B cell (primary cell): ENCODE results near the gene SPEM2. TPM values are rescaled to one million over a fixed set of nuclear protein-coding genes. Genes with fewer than 3 reads are reported as not detected.

Source experiments
- ATAC-seq: fragments of 200-7000 bp; cut with Tn5 transposase; one replicate; pipeline ENCODE4 v1.10.0; 2021; ENCODE audit warnings: low read depth, mild to moderate bottlenecking, moderate number of reproducible peaks, moderate library complexity
- CTCF ChIA-PET: fragments of 350-600 bp; sonication (Branson Sonifier 250); formaldehyde crosslinking; loops from one replicate; lab custom pipeline; 2021; ENCODE audit warnings: antibody characterized with exemption, inconsistent platforms; lab: Charles Lee
- POLR2A ChIA-PET: fragments of 350-600 bp; sonication (Branson Sonifier 250); formaldehyde crosslinking; loops from one replicate; lab custom pipeline; 2021; ENCODE audit warnings: antibody characterized with exemption; lab: Charles Lee
- DNase-seq: peaks from one replicate; pipeline ENCODE4 v3.0.0; 2013
- H2AFZ ChIP-seq: 2 replicates; pipeline ENCODE4 v1.6.1; 2012; ENCODE audit warnings: mild to moderate bottlenecking, low read depth, low read length; ENCODE audit not compliant: insufficient read depth, poor library complexity, severe bottlenecking
- H3K27ac ChIP-seq, 2 donors: 1 replicate in 1 of 2; 2 replicates in 1 of 2; pipeline ENCODE4 v1.5.1; 2012 to 2013; ENCODE audit warnings: low read length in 2 of 2, mild to moderate bottlenecking in 2 of 2, moderate library complexity in 1 of 2
- H3K27me3 ChIP-seq, 4 experiments: fragments of 200-600 bp in 1 of 4; sonication (generic) in 1 of 4; replicated peaks in 1 of 4; 1 replicate in 2 of 4; 2 replicates in 2 of 4; pipeline versions ENCODE4 v1.6.1 to v1.7.0; 2013 to 2016; ENCODE audit warnings: low read length in 3 of 4, mild to moderate bottlenecking in 2 of 4, mixed read lengths in 1 of 4, moderate library complexity in 1 of 4; ENCODE audit not compliant: insufficient read depth in 4 of 4, control insufficient read depth in 3 of 4; ENCODE audit errors: control extremely low read depth in 1 of 4
- H3K36me3 ChIP-seq, 2 experiments: replicated peaks in 1 of 2; 1 replicate in 1 of 2; 2 replicates in 1 of 2; pipeline versions ENCODE4 v1.6.1 to v1.7.1; 2013; ENCODE audit warnings: low read length in 1 of 2; ENCODE audit not compliant: insufficient read depth in 2 of 2, control insufficient read depth in 1 of 2; ENCODE audit errors: control extremely low read depth in 1 of 2, extremely low read depth in 1 of 2
- H3K4me1 ChIP-seq, 2 donors: fragments of 200-600 bp in 1 of 2; sonication (generic) in 1 of 2; 1 replicate in 1 of 2; 2 replicates in 1 of 2; pipeline versions ENCODE4 v1.5.1 to v1.6.1; 2013 to 2017; ENCODE audit warnings: low read length in 2 of 2; ENCODE audit not compliant: control insufficient read depth in 2 of 2, insufficient read depth in 2 of 2
- H3K4me2 ChIP-seq: replicated peaks from 2 replicates; pipeline ENCODE3; 2012; ENCODE audit warnings: mild to moderate bottlenecking, low read depth, low read length; ENCODE audit not compliant: poor library complexity, severe bottlenecking
- H3K4me3 ChIP-seq, 5 experiments: fragments of 200-600 bp in 1 of 5; sonication (generic) in 1 of 5; 1 replicate in 3 of 5; 2 replicates in 2 of 5; pipeline versions ENCODE4 v1.5.1 to v1.7.0; 2011 to 2016; ENCODE audit warnings: low read length in 4 of 5, mild to moderate bottlenecking in 4 of 5, low read depth in 2 of 5, control low read depth in 1 of 5, moderate library complexity in 1 of 5; ENCODE audit not compliant: insufficient read depth in 1 of 5; ENCODE audit errors: control extremely low read depth in 1 of 5, extremely low read depth in 1 of 5
- H3K79me2 ChIP-seq: fragments of 200-600 bp; sonication (generic); one replicate; pipeline ENCODE4 v1.6.0; 2016; ENCODE audit warnings: low read length; ENCODE audit not compliant: control insufficient read depth, insufficient read depth
- H3K9ac ChIP-seq: fragments of 200-600 bp; sonication (generic); 2 replicates; pipeline ENCODE4 v1.6.1; 2017; ENCODE audit warnings: mild to moderate bottlenecking, low read length, moderate library complexity
- H3K9me3 ChIP-seq, 3 donors: one replicate each; pipeline versions ENCODE4 v1.6.1 to v1.7.1; 2013; ENCODE audit warnings: low read length in 2 of 3; ENCODE audit not compliant: control insufficient read depth in 2 of 3, insufficient read depth in 1 of 3; ENCODE audit errors: control extremely low read depth in 1 of 3
- H4K20me1 ChIP-seq: 2 replicates; pipeline ENCODE4 v1.6.0; 2012; ENCODE audit warnings: mild to moderate bottlenecking, low read length; ENCODE audit not compliant: insufficient read depth, control insufficient read depth, poor library complexity, severe bottlenecking
- H3K27ac Mint-ChIP-seq: one replicate; pipeline ENCODE4 v1.8.0; 2021; ENCODE audit warnings: mixed read lengths
- H3K27me3 Mint-ChIP-seq: one replicate; pipeline ENCODE4 v1.8.0; 2021; ENCODE audit warnings: mixed read lengths
- H3K4me1 Mint-ChIP-seq: one replicate; pipeline ENCODE4 v1.8.0; 2021; ENCODE audit warnings: mixed read lengths
- H3K4me3 Mint-ChIP-seq: one replicate; pipeline ENCODE4 v1.8.0; 2021; ENCODE audit warnings: mixed read lengths
- H3K9me3 Mint-ChIP-seq: one replicate; pipeline ENCODE4 v1.8.0; 2022; ENCODE audit warnings: mixed read lengths; ENCODE audit not compliant: insufficient read depth
- CTCF ChIP-seq: fragments of 200-600 bp; IDR thresholded peaks from one replicate; pipeline ENCODE4 v1.8.0; 2022; ENCODE audit warnings: antibody characterized with exemption, mild to moderate bottlenecking
- EZH2 ChIP-seq: IDR thresholded peaks from 2 replicates; pipeline ENCODE4 v1.6.1; 2012; ENCODE audit warnings: borderline replicate concordance, low read depth, mild to moderate bottlenecking, moderate library complexity, low read length; ENCODE audit not compliant: insufficient read depth, poor library complexity, severe bottlenecking
- WGBS: methylation state at CpG from one replicate; pipeline ENCODE4 v1.1.5; 2013; ENCODE audit warnings: missing lambda C conversion rate; ENCODE audit not compliant: insufficient coverage; 5-methylcytosine and 5-hydroxymethylcytosine counted together
- intact Hi-C: fragments of 100-400 bp; cut with micrococcal nuclease; formaldehyde crosslinking; loops from one replicate; pipeline ENCODE4 v1.10.0; 2022
- polyA plus RNA-seq: library from polyadenylated mRNA; depleted of rRNA; stranded (reverse); fragments of >200 nt; gene quantifications from 2 replicates; pipeline ENCODE4 v1.2.3, GENCODE V29; 2012
- total RNA-seq, 2 donors: library from RNA; stranded (reverse); fragments of 120-200 nt in 1 of 2; gene quantifications; 1 replicate in 1 of 2; 2 replicates in 1 of 2; pipeline versions ENCODE4 v1.2.3 to v1.2.4, GENCODE V29; 2013 to 2022

SPEM2 gene
- total and polyA plus RNA-seq, 2 donors (not counting 1 experiment from before 2014, with no cell fraction given) = not detected

DNA sequence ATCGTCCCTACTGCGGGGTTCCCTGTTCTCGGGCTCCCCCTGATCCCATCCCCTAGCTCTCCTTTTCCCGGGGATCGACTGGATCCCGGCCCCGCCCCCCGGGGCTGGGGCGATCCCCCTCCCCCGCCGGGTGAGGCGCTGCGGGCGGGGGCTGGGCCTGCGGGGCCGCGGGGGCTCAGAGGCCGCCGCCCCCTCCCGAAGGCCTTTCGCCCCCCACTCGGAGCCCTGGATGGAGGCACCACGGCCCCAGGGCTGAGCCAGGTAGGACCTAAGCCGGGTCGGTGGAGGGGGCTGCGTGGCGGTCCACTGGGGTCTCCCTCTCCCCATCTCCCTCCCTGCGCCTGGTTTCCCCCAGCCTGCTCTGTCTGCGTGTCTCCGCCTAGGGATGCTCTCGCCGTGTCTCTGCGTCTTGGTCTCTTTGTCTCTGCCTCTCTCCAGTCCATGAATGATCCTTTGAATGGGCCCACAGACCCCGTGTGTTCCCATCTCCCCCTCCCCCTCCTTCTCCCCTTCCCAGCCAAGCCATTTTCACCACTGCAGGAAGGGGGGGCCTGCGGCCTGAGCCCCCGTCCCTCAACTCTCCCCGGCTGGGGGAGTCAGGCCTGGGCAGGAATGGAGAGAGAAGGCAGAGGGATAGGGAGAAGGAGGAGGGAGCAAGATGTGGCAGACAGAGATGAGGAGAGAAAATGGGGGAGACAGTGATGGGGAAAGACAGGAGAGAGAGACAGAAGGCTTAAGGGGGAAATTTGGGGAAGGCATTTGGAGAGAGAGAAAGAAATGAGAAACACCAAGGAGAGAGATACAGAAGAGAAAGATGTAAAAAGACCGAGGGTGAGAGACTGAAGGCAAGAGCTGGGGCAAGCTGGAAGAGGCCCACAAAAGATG lies 19.8 kb upstream of the SPEM2 start:
- H3K9ac ChIP-seq = peak overlapping the region; percentile 76
- peak overlapping the region; percentile 94 for H3K4me2 ChIP-seq
- H3K79me2 ChIP-seq = peaks cover 6% of the 10 kb centered on the region
- no peak overlapping the region for H3K27ac ChIP-seq
- ChIA-PET CTCF (interaction anchor here (1.2 kb wide), 2 partner anchors 31 to 32 kb away, joined by 3 to 4 read pairs; no protein-coding TSS in a partner anchor), POLR2A (interaction anchor here (1.2 kb wide), 1 partner anchor 185 kb away, joined by 3 read pairs; no protein-coding TSS in a partner anchor)
- intact Hi-C loops = loop anchor here (2.0 kb wide), 2 partner anchors 99 to 191 kb away; partner anchors contain the start of gene EIF5A
- Mint-ChIP-seq H3K27ac (no peak overlapping the region), H3K4me1 (peaks cover 23% of the 10 kb centered on the region), H3K4me3 (peak overlapping the region; percentile 83), H3K27me3 (peaks cover 30% of the 10 kb centered on the region), H3K9me3 (no peaks in the 10 kb centered on the region)
- ATAC-seq (no peak), DNase-seq (no peak)
- peaks cover 17 to 20% of the 10 kb centered on the region in 2 donors for H3K4me1 ChIP-seq
- peaks cover 0 to 4% (median 0%) of the 10 kb centered on the region in 3 donors for H3K9me3 ChIP-seq
- peak overlapping the region in 4 of 5 experiments; percentile 80 to 95 (median 86) for H3K4me3 ChIP-seq
- H3K36me3 ChIP-seq = no peaks in the 10 kb centered on the region
- H2AFZ ChIP-seq = peak overlapping the region; percentile 87
- WGBS = 35% methylated on average over 27 of the region's 38 CpGs
- TF ChIP-seq EZH2 = no peak
- TF ChIP-seq CTCF = no peak
- no peaks in the 10 kb centered on the region for H4K20me1 ChIP-seq
- H3K27me3 ChIP-seq = peaks cover 0 to 31% (median 4%) of the 10 kb centered on the region in 4 experiments
